ENCODE results near the gene TRIM10.
"Not testable (repeated sequence)": the region's sequence is repeated elsewhere in the genome, so short reads cannot be mapped to it uniquely, and the experiment has no call there.

TRIM10 gene

DNA sequence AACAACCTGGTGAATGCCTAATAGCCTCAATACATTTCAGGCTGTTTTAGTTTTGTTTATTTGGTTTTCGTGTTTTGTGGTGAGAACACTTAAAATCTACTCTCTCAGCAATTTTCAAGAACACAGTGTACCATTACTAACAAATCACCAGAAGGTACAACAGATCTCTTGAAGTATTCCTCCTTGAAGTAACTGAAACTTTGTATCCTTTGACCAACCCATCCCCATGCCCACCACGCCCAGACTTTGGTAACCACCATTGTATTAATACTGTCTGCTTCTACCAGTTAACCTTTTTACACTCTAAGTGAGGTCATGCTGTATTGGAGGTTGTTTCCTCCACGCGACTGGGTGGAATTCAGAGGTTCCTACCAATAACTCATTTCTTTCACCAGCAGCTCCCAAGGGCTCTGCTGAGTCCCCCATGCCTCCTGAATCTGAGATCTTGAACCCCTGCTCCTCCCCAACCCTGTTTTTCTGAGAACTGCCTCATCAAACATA lies 30.8 kb downstream of the TRIM10 start:
- Histone ChIP-seq H3K9ac (ENCODE audit: low read length in 5 of 5) (no peak overlapping the region), H3K27ac (ENCODE audit: low read depth, low read length) (no peak overlapping the region), H3K36me3 (ENCODE audit: control insufficient read depth in 5 of 5, insufficient read depth in 5 of 5, low read length in 5 of 5) (no peaks in the 10 kb centered on the region), H3K27me3 (ENCODE audit: control insufficient read depth in 5 of 5, insufficient read depth in 4 of 5, low read length in 5 of 5) (peaks cover 20 to 55% (median 38%) of the 10 kb centered on the region in 5 donors), H3K4me1 (ENCODE audit: control insufficient read depth in 5 of 5, insufficient read depth in 5 of 5, low read length in 5 of 5) (peaks cover 0 to 13% (median 10%) of the 10 kb centered on the region in 5 donors), H3K9me3 (ENCODE audit: control insufficient read depth in 5 of 5, low read length in 5 of 5) (no peaks in the 10 kb centered on the region), H3K4me3 (ENCODE audit: low read depth in 1 of 5, low read length in 5 of 5) (no peak overlapping the region)

DNA sequence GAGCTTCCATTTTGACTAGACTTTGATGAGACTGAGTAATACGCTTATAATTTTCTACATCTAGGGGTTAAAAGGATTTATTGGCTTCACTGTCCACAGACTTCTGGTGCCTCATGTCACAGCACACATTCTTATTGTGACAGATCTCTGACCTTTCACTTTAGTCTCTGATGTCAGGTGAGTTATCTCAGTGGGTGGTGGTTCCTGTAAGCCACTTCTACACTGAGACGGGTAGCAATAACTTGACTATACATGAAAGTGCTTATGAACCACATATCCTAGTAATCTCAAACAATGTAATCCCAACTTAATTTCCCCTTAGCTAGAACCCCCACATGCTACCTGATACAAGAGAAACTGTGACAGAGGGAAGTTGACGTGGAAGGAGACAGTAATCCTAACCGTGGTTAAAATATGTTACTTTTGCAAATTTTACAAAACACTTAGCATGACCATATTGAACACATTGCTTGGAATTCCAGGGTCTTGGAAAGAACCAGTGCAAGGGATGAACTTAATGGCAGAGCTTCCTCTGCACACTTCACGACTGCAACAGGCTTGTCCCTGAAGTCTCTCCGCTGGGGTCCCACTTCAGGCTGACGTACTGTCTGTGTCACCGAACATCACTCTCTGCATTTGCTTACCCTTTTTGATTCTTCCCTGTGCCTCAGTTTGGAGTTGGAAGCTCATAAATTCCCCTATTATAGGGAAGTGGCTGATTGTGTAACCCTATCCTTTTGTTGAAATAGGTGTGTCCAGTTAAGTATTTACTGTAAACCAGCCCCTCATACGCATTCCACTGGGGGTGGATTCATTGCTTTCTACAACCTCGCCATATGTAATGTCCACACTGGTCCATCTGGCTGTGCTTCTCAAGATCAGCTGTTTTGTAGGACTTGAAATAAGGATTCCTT lies 31.5 kb downstream of the TRIM10 start:
- Histone ChIP-seq H3K4me1 (ENCODE audit: control insufficient read depth in 5 of 5, insufficient read depth in 5 of 5, low read length in 5 of 5) (peaks cover 0 to 13% (median 10%) of the 10 kb centered on the region in 5 donors), H3K9me3 (ENCODE audit: control insufficient read depth in 5 of 5, low read length in 5 of 5) (no peaks in the 10 kb centered on the region), H3K9ac (ENCODE audit: low read length in 5 of 5) (no peak overlapping the region), H3K27me3 (ENCODE audit: control insufficient read depth in 5 of 5, insufficient read depth in 4 of 5, low read length in 5 of 5) (peaks cover 20 to 53% (median 38%) of the 10 kb centered on the region in 5 donors), H3K36me3 (ENCODE audit: control insufficient read depth in 5 of 5, insufficient read depth in 5 of 5, low read length in 5 of 5) (no peaks in the 10 kb centered on the region), H3K4me3 (ENCODE audit: low read depth in 1 of 5, low read length in 5 of 5) (no peak overlapping the region), H3K27ac (ENCODE audit: low read depth, low read length) (no peak overlapping the region)

DNA sequence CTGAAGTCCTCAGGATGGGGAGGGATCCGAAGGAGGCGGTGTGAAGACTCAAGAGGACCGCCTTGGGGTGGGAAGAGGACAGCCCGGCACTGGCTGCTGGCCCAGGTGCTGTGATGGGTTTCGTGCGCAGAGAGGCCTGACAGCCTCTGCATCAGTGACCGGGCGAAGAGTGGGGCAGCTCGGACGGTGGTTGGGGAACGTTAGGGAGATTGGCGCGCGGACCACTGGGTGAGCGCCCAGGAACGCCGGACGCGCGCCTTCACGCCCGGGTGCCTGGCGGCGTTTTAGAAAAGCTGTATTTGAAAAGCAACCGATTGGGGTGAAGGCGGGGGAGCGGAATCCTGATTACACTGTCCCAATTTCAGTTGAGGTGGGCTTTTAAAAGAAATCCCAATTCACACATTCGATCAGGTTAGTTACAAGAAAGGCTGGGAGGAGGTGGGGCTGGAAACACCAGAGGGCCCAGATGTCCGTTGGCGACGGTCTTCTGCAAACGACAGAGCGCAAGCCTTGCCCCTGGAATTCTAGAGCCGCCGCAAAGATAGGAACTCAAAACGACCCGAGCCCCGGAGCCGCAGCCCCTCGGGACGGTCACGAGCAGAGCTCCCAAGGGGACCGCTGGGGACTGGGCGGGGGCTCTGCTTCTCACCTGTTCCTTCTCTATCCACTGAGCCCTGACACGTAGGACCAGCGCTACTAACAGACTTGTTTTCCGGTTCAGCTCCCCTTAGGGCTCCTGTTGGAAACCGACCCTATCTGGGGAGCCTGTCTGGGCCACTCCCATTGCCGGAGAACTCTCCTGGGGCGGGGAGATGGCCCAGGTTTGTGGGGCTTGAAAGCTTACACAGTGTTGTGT lies 33.5 kb downstream of the TRIM10 start:
- Histone ChIP-seq H3K9me3 (ENCODE audit: control insufficient read depth in 5 of 5, low read length in 5 of 5) (no peaks in the 10 kb centered on the region), H3K27me3 (ENCODE audit: control insufficient read depth in 5 of 5, insufficient read depth in 4 of 5, low read length in 5 of 5) (peaks cover 20 to 52% (median 38%) of the 10 kb centered on the region in 5 donors), H3K36me3 (ENCODE audit: control insufficient read depth in 5 of 5, insufficient read depth in 5 of 5, low read length in 5 of 5) (no peaks in the 10 kb centered on the region), H3K9ac (ENCODE audit: low read length in 5 of 5) (no peak overlapping the region), H3K4me3 (ENCODE audit: low read depth in 1 of 5, low read length in 5 of 5) (no peak overlapping the region), H3K4me1 (ENCODE audit: control insufficient read depth in 5 of 5, insufficient read depth in 5 of 5, low read length in 5 of 5) (peaks cover 0 to 13% (median 10%) of the 10 kb centered on the region in 5 donors), H3K27ac (ENCODE audit: low read depth, low read length) (no peak overlapping the region)

DNA sequence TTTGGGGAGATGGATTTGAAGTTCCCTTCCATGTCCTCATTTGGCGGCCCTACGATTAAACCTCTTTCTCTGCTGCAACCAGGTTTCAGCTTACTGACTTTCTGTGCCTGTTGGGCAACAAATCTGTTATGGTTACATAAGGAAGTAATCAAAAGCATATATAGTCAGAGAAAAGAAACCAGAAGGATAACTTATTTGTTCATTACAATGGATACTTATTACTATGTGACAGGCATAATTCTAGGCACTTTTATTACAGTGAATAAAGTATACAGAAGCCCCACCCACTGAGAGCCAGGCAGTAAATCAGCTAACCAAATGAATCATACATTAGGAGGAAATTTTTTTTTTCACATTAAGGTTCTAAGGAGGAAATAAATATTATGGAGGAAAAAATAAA lies 38.5 kb downstream of the TRIM10 start:
- Histone ChIP-seq H3K4me1 (ENCODE audit: control insufficient read depth in 5 of 5, insufficient read depth in 5 of 5, low read length in 5 of 5) (peaks cover 0 to 5% (median 2%) of the 10 kb centered on the region in 5 donors), H3K27ac (ENCODE audit: low read depth, low read length) (no peak overlapping the region), H3K9me3 (ENCODE audit: control insufficient read depth in 5 of 5, low read length in 5 of 5) (no peaks in the 10 kb centered on the region), H3K9ac (ENCODE audit: low read length in 5 of 5) (no peak overlapping the region), H3K4me3 (ENCODE audit: low read depth in 1 of 5, low read length in 5 of 5) (no peak overlapping the region), H3K27me3 (ENCODE audit: control insufficient read depth in 5 of 5, insufficient read depth in 4 of 5, low read length in 5 of 5) (peaks cover 6 to 12% (median 10%) of the 10 kb centered on the region in 5 donors), H3K36me3 (ENCODE audit: control insufficient read depth in 5 of 5, insufficient read depth in 5 of 5, low read length in 5 of 5) (no peaks in the 10 kb centered on the region)

DNA sequence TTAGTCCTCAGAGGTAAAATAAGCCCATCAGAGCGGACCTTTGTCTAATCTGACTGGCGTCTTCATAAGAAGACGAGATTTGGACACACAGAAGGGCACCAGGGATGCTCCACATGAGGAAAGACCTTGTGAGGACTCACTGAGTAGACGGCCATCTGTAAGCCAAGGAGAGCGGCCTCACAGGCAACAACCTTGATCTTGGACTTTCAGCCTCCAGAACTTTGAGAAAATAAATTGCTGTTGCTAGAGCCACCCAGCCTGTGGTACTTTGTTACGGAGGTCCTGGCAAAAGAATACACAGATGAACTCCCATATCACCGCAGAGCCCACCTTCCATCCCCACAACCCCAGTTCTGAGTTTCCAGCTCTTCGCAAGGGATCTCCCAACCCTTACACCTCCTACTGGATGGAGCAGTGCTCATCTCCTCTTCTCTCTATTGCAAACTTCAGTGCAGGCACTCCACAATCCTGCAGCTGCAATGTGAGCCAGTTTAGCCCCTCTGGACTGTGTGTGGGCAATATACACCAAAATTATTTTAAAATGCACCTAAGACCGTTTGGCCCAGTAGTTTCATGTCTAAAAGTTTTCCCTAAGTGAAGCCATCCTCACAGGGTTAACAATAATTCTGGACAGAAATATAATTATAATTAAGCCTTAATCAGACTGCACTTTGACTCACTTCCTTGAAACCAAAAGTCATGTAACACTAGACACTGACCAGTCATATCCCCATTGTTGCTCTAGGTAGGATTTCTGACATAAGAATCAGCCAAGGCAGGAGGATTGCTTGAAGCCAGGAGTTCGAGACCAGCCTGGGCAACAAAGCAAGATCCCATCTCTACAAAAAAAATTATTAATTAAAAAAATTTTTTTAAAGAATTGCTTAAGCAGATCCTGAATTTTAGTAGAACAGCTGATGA lies 39.3 kb downstream of the TRIM10 start:
- Histone ChIP-seq H3K9me3 (ENCODE audit: control insufficient read depth in 5 of 5, low read length in 5 of 5) (no peaks in the 10 kb centered on the region), H3K9ac (ENCODE audit: low read length in 5 of 5) (no peak overlapping the region), H3K27ac (ENCODE audit: low read depth, low read length) (no peak overlapping the region), H3K4me1 (ENCODE audit: control insufficient read depth in 5 of 5, insufficient read depth in 5 of 5, low read length in 5 of 5) (no peaks in the 10 kb centered on the region), H3K27me3 (ENCODE audit: control insufficient read depth in 5 of 5, insufficient read depth in 4 of 5, low read length in 5 of 5) (peaks cover 0 to 5% (median 3%) of the 10 kb centered on the region in 5 donors), H3K4me3 (ENCODE audit: low read depth in 1 of 5, low read length in 5 of 5) (no peak overlapping the region), H3K36me3 (ENCODE audit: control insufficient read depth in 5 of 5, insufficient read depth in 5 of 5, low read length in 5 of 5) (no peaks in the 10 kb centered on the region)

DNA sequence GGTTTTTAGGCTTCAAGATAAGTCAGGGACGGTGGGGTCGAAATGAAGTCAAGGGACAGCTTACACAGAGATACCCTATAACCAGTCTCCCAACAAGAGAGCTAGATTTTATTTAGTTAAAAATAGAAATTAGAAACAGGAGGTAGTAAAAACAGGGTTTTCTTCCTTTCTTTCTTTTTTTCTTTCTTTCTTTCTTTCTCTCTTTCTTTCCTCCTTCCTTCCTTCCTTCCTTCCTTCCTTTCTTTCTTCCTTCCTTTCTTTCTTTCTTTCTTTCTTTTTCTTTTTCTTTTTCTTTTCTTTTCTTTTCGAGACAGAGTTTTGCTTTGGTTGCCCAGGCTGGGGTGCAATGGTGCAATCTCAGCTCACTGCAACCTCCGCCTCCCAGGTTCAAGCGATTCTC lies 42.3 kb downstream of the TRIM10 start:
- H3K9me3 ChIP-seq (ENCODE audit: control insufficient read depth in 5 of 5, low read length in 5 of 5); H3K27me3 ChIP-seq (ENCODE audit: control insufficient read depth in 5 of 5, insufficient read depth in 4 of 5, low read length in 5 of 5); H3K4me1 ChIP-seq (ENCODE audit: control insufficient read depth in 5 of 5, insufficient read depth in 5 of 5, low read length in 5 of 5); H3K9ac ChIP-seq (ENCODE audit: low read length in 5 of 5); H3K27ac ChIP-seq (ENCODE audit: low read depth, low read length); H3K36me3 ChIP-seq (ENCODE audit: control insufficient read depth in 5 of 5, insufficient read depth in 5 of 5, low read length in 5 of 5); H3K4me3 ChIP-seq (ENCODE audit: low read depth in 1 of 5, low read length in 5 of 5): not testable (repeated sequence)

DNA sequence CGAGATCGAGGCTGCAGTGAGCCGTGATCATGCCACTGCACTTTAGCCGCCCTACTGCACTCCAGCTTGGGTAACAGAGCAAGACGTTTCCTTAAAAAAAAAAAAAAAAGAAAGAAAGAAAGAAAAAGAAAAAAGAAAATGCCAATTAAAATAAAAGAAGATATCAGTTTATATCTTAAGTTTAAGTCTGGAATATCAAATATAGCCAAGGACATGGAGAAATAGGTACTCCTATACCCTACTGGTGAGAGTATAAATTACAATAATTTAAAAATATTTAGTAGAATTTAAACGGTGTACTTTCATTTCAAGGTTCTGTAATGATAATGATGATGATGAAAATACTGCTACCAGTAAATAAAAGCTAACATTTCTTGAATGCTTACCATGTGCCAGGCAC lies 44.3 kb downstream of the TRIM10 start:
- Histone ChIP-seq H3K9me3 (ENCODE audit: control insufficient read depth in 5 of 5, low read length in 5 of 5) (no peaks in the 10 kb centered on the region), H3K9ac (ENCODE audit: low read length in 5 of 5) (no peak overlapping the region), H3K4me1 (ENCODE audit: control insufficient read depth in 5 of 5, insufficient read depth in 5 of 5, low read length in 5 of 5) (no peaks in the 10 kb centered on the region), H3K27ac (ENCODE audit: low read depth, low read length) (no peak overlapping the region), H3K36me3 (ENCODE audit: control insufficient read depth in 5 of 5, insufficient read depth in 5 of 5, low read length in 5 of 5) (no peaks in the 10 kb centered on the region), H3K4me3 (ENCODE audit: low read depth in 1 of 5, low read length in 5 of 5) (no peak overlapping the region), H3K27me3 (ENCODE audit: control insufficient read depth in 5 of 5, insufficient read depth in 4 of 5, low read length in 5 of 5) (peaks cover 5 to 25% (median 19%) of the 10 kb centered on the region in 5 donors)

DNA sequence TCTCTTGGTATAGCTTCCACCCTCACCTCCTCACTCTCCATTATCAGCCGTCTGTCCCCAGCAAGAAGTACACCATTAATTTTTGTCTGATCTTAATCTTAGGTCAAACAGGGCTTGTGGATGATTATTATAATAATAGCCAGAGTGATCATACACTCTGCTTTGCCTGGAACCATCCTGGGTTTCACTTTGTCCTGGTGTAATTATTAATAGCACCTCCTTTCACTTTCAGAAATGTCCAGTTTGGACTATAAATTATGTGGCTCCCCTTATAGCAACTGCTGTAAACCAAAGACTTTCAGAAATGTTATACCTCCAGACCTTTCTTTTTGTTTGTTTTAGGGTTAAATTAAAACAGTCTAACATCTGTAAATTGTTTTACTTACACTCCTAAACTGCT lies 47.2 kb downstream of the TRIM10 start:
- Histone ChIP-seq H3K27me3 (ENCODE audit: control insufficient read depth in 5 of 5, insufficient read depth in 4 of 5, low read length in 5 of 5) (peaks cover 14 to 41% (median 31%) of the 10 kb centered on the region in 5 donors), H3K4me3 (ENCODE audit: low read depth in 1 of 5, low read length in 5 of 5) (no peak overlapping the region), H3K36me3 (ENCODE audit: control insufficient read depth in 5 of 5, insufficient read depth in 5 of 5, low read length in 5 of 5) (no peaks in the 10 kb centered on the region), H3K27ac (ENCODE audit: low read depth, low read length) (no peak overlapping the region), H3K9me3 (ENCODE audit: control insufficient read depth in 5 of 5, low read length in 5 of 5) (no peaks in the 10 kb centered on the region), H3K4me1 (ENCODE audit: control insufficient read depth in 5 of 5, insufficient read depth in 5 of 5, low read length in 5 of 5) (no peaks in the 10 kb centered on the region), H3K9ac (ENCODE audit: low read length in 5 of 5) (no peak overlapping the region)

DNA sequence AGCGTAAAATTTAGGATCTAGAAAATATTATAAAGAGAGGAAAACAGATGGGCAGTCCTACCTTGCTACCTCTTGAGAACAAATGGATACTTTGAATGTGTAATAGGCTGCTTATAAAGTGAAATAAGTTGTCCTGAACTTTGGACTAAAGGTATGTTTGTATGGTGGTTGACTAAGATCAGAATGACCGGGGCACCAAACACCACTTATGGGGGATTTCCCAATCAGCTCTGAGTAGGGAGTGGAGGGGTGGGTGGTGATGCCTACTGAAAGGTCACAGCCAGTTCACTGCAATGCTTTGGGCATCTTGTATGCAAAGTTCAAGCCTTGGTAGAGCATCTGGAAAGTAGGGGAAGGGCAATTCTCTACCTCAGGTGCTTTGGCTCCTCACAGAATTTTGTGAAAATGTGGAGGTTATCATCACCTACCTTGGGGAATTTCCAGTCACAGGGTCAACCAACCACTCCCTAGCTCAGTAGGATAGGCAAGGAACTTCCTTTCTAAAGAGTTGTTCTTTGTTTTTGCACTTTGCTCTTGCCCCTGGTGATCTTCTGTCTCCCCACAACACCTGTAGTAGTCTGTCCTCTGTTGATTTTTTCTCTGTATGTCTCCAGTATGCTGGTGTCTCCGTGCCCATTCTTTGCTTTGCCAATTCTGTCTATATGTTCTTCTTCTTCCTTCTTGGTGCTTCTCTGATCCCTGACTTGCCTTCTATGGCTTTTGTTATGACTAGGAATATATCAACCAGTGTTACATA lies 47.8 kb downstream of the TRIM10 start, which contains the start of gene TRIM31:
TRIM31 (minus strand) TSS at position 88 of the 757 bp plus-strand sequence. CDS start 285 bp downstream, outside the sequence.
- Histone ChIP-seq H3K27ac (ENCODE audit: low read depth, low read length) (no peak within 1 kb of the TSS), H3K9me3 (ENCODE audit: control insufficient read depth in 5 of 5, low read length in 5 of 5) (no peaks in the 10 kb centered on the region), H3K36me3 (ENCODE audit: control insufficient read depth in 5 of 5, insufficient read depth in 5 of 5, low read length in 5 of 5) (no peaks in the 10 kb centered on the region), H3K4me3 (ENCODE audit: low read depth in 1 of 5, low read length in 5 of 5) (no peak within 1 kb of the TSS), H3K27me3 (ENCODE audit: control insufficient read depth in 5 of 5, insufficient read depth in 4 of 5, low read length in 5 of 5) (peaks cover 17 to 41% (median 34%) of the 10 kb centered on the region in 5 donors), H3K4me1 (ENCODE audit: control insufficient read depth in 5 of 5, insufficient read depth in 5 of 5, low read length in 5 of 5) (no peaks in the 10 kb centered on the region), H3K9ac (ENCODE audit: low read length in 5 of 5) (no peak within 1 kb of the TSS)

Measured in subcutaneous abdominal adipose tissue (tissue), 5 donors.